Bronchial epithelial cell (primary cell): ENCODE data around the gene UPK1A. TPM values are rescaled to one million over a fixed set of nuclear protein-coding genes. Genes with fewer than 3 reads are reported as not detected.

Experiments
- DNase-seq: peaks from one replicate; pipeline ENCODE4 v3.0.0-alpha.2; 2010; ENCODE audit warnings: low read depth
- FAIRE-seq: peaks from 2 replicates; lab custom pipeline; 2011; peaks lifted over from hg19 to GRCh38; lab: Jason Lieb, UNC
- H3K27me3 ChIP-seq: 2 replicates; pipeline ENCODE4 v1.5.1; 2011; ENCODE audit warnings: low read length; ENCODE audit not compliant: control insufficient read depth, insufficient read depth
- H3K36me3 ChIP-seq: 2 replicates; pipeline ENCODE4 v1.5.1; 2011; ENCODE audit warnings: low read length; ENCODE audit not compliant: control insufficient read depth, insufficient read depth
- H3K4me3 ChIP-seq: 2 replicates; pipeline ENCODE4 v1.5.1; 2011; ENCODE audit warnings: mild to moderate bottlenecking, low read depth, low read length, control low read depth
- CTCF ChIP-seq: IDR thresholded peaks from 2 replicates; pipeline ENCODE4 v1.5.1; 2011; ENCODE audit warnings: mild to moderate bottlenecking, moderate library complexity, low read length, control low read depth, inconsistent platforms; ENCODE audit not compliant: insufficient read depth, severe bottlenecking
- total RNA-seq: library from RNA; depleted of rRNA; stranded (reverse); fragments of >200 nt; gene quantifications from 2 replicates; pipeline ENCODE4 v1.2.1, GENCODE V29; 2014

The UPK1A gene
- total RNA-seq, 1 donor from 2014 or later, result not detected

- H3K27me3 ChIP-seq, result no peaks in the 10 kb centered on the region
- DNase-seq (no peak), FAIRE-seq (no peak)
- TF ChIP-seq CTCF, result no peak
- H3K4me3 ChIP-seq, result no peak overlapping the region
- no peaks in the 10 kb centered on the region for H3K36me3 ChIP-seq
Measured at GRCh38 chr19:35695895-35696422, 29.6 kb downstream of the UPK1A start.

DNA sequence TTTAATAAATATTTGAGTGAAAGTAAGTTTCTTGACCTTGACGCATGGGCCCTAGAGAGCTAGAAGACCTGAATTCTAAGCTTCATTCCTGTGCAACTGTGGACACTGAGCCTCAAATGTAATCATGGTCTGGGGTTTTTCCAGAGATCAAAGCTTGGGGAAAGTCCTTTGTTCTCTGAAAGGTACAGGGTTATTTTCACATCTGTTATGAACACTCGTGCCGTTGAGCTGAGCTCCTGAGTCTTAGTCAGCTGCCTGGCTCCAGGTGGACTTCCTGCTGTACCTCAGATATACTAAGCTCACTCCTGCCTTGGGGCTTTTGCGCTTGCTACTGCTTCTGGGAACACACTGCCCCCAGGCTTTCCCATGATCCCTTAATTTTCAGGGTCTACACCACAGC lies 30.5 kb downstream of the UPK1A start:
- no peak for TF ChIP-seq CTCF
- Histone ChIP-seq H3K36me3 (no peaks in the 10 kb centered on the region), H3K27me3 (no peaks in the 10 kb centered on the region), H3K4me3 (no peak overlapping the region)
- DNase-seq (no peak), FAIRE-seq (no peak)

DNA sequence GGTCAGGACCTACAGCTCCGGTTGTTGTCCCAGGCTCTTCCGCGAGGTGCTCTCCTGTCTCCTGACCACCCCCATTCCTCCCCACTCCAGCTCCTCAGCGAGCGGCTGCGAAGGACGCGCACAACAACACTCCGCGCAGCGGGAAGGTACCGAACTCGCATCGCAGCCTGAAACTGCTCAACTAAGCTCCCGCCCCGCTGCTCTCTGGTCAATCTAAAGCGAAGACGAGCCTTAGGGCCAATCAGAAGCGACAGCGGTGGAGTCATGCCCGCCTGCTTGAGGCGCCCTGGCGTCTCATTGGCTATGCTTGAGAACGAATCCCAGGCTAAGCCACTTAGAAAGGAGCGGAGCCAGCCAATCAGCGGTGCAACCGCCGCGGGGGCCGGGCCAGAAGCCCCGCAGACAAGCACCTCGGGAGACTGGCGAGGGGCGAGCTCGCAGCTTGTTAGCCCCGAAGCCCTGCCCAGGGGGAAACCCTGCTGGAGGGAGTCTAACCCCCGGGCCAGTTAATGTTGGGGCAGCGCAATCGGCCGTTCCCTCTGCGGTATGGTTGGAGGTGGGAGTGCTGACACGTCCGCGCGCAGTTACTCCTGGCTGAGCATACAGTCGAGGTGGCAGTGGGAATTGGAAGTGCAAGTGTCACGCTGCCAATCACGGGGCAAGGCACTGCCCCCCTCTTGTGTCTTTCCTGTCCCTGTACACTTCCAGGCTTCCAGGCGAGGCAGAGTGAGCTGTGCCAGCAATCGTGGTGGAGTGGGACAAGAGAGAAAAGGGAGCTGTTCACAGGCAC lies 36.1 kb downstream of the UPK1A start:
- TF ChIP-seq CTCF, result no peak
- no peaks in the 10 kb centered on the region for H3K27me3 ChIP-seq
- H3K36me3 ChIP-seq, result no peaks in the 10 kb centered on the region
- DNase-seq, result peak; percentile 96
- peak overlapping the region; percentile 48 for H3K4me3 ChIP-seq
- FAIRE-seq, result peak; percentile 43

- FAIRE-seq, result no peak
- H3K4me3 ChIP-seq, result no peak overlapping the region
Measured at GRCh38 chr19:35703343-35703742, 37.0 kb downstream of the UPK1A start.

DNA sequence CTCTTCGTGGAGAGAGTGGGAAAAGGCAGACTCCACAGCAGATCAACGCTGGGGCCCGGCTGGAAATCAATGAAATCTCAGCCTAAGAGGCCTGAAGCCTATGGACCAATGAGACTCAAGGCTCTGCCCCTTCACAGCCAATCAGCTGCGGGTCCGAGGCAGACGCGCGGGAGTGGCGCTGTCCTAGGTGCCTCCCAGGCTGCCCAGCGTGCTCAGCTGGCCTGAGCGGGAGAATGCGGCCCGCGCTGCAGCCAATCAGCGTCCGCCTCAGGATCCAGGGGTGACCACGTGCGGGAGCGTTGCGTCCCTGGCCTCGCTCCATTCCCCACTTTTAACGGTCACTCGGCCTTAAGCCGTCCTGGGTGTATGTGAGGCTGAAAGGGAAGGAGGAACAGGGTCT lies 37.9 kb downstream of the UPK1A start, which contains the start of gene ZBTB32:
TSS of gene ZBTB32 (plus strand) at position 341 of the 400 bp plus-strand sequence. CDS start 10,069 bp downstream, outside the sequence.
- no peak within 1 kb of the TSS for H3K4me3 ChIP-seq
- TF ChIP-seq CTCF, result no peak
- no peaks in the 10 kb centered on the region for H3K36me3 ChIP-seq
- DNase-seq (peak; percentile 49), FAIRE-seq (no peak)
- no peaks in the 10 kb centered on the region for H3K27me3 ChIP-seq

More at GRCh38 chr19:35703343-35703742, 37.0 kb downstream of the UPK1A start:
- no peak for TF ChIP-seq CTCF
- Histone ChIP-seq H3K27me3 (no peaks in the 10 kb centered on the region), H3K36me3 (no peaks in the 10 kb centered on the region)
- no peak for DNase-seq
